ENCODE data around the gene SGMS1.
A peak's percentile ranks its signal among the peaks of the same experiment; 100 is the strongest.
"Not testable (repeated sequence)": the region's sequence is repeated elsewhere in the genome, so short reads cannot be mapped to it uniquely, and the experiment has no call there.

SGMS1 gene

DNA sequence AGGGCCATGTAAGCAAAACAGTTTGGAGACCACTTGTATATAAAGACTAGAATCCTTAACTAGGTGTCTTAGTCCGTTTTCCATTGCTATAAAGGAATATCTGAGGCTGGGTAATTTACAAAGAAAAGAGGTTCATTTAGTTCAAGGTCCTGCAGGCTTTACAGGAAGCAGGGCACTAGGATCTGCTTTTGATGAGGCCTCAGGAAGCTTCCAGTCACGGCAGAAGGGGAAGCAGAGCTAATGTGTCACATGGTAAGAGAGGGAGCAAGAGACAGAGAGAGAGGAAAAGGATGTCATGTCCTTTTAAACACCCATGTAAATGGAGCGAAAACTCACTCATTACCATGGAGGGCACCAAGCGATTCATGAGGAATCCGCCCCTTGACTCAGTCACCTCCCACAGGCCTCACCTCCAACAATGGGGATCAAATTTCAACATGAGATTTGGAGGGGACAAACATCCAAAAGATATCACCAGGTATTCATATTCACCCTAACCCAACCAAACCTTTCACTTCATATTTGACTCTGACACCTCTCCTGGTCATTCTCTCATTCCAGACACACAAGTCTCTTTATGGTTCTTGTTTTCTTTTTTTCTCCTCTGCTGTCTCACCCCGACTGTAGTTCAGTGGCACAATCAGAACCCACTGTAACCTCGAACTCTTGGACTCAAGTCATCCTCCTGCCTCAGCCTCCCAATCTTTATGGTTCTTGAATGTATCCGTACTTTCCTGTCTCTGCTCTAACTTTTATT lies 342.4 kb downstream of the SGMS1 start:
- no peak for DNase-seq

DNA sequence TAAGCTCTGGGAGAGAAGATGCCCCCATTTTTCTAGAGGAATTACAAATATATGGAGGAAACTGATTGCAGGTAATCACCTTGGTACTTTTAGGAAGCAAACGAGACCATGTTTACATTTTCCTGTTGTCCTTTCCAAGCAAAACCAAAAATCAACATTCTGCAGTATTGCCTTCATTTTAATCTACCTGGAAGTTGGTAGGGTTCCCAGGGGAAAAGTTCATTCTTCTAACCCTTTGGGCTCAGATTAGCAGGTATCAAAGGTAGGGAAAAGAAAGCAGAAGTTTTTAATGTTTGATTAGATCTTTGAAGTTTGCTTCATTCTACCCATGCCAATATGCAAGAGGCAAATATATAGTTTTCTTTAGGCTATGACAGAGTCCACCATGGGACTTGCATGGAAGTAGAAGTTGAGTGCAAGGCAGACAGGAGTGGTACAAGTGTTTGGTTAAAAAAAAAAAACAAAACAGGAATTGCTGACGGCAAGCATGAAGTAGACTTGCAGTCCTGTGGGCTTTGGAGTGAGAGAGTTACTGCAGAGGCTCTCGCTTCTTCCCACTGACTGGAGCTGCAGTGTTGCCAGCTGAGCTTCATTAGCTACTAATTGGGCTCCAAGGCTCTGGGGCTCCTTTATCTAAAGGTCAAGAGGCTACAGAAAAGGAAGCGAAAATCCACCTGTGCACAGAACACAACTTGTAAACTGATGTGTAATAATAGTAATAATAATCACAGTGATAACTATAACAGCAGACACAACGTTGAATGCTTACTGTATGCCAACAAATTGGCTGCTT lies 343.5 kb downstream of the SGMS1 start:
- DNase-seq: no peak

DNA sequence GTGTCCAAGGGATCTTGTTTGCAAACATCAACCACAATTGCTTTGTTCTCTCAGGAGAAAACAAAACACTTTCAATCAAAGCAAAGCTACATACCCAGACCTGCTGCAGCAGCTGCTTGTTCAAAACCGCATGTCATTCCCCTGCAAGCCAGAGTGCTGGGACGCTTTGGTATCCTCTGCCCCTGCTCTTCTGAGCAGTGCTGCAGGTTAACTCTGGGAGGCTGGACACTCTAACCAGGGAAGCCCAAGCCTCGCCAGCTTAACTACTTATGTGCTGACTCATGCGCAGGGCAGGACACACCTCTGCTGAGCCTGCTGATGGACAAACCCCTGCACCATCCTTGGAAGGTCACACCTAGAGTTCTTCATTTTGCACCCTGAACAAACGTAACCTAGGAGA lies 344.3 kb downstream of the SGMS1 start:
- DNase-seq: no peak

DNA sequence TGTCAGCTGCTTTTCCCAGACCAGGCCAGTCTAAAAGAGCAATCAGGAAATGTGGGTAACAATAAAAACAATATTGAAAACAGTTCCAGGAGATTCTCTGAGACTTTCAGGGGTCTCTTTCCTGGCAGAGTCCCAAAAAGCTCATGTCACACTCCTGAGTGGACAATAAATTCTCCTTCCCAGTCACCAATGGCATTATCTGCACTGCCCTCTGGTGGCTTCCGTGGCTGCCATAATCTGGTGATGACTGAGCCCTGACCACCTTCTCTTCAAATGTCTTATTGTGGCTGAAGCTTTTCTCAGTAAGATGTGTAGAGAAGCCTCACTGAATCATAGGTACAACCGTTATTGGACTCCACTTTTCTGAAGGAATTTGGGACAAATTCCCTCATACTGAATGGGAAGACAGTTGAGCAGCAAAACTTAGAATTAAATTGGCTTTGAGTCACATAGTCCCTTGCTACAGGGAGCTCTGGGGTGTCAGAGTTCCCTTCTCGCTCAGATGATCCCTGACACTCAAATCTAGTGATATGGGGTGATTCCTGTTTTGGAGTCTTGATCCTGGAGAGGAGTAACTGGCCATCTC lies 348.0 kb downstream of the SGMS1 start:
- peak; percentile 23 to 34 for DNase-seq

DNA sequence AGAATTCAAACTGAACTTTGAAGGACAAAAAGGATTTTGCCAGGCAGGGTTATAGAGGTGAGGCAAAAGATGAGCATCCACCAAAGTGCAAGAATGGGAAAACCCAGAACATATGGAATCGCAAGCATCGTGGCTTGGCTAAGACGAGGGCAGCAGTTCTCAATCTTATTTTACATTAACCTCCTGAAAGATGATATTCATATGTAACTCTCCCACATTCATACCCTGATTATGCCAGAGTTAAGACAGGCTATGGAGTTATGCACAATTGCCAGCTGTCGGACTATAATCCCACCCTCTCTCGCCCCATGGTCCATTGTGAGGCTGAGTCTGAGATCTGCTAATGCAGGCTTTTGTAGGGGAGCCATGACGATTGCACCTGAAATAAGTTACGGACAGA lies 351.2 kb downstream of the SGMS1 start:
- no peak for DNase-seq

DNA sequence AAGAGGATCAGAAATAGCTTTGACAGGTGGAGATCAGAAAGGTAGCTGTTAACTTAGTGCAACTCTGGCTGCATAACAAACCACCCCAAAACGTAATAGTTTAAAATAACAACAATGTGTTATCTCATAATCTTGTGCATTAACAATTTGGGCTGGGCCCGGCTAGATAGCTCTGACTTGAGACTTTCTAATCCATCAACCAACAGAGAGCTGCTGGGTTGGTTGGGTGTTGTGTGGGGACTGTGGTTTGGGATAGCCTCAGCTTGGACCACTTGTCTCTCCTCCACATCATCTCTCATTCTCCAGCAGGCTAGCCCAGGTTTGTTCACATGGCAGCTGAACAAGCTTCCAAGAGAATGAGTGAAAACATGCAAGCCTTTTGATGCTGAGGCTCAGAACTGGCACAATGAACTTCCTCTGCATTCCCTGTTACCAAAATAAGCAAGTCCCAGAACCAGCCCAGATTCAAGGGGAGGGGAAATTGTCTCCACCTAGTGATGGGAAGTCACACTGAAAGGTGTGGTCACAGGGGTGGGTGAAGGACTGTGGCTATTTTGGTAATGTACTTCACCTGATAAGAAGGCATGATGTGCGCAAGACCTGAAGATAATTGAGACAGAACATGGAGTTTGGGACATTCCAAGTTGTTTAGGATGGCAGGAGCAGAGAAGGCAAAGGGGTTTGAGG lies 352.0 kb downstream of the SGMS1 start:
- DNase-seq: no peak

DNA sequence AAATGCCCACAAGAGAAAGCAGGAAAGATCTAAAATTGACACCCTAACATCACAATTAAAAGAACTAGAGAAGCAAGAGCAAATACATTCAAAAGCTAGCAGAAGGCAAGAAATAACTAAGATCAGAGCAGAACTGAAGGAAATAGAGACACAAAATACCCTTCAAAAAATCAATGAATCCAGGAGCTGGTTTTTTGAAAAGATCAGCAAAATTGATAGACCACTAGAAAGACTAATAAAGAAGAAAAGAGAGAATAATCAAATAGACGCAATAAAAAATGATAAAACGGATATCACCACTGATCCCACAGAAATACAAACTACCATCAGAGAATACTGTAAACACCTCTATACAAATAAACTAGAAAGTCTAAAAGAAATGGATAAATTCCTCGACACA lies 355.9 kb downstream of the SGMS1 start:
- not testable (repeated sequence) for DNase-seq

DNA sequence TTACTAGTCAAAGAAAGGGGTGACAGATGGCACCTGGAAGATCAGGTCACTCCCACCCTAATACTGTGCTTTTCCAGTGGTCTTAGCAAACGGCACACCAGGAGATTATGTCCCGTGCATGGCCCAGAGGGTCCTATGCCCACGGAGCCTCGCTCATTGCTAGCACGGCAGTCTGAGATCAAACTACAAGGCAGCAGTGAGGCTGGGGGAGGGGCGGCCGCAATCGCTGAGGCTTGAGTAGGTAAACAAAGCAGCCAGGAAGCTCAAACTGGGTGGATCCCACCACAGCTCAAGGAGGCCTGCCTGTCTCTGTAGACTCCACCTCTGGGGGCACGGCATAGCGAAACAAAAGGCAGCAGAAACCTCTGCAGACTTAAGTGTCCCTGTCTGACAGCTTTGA lies 361.1 kb downstream of the SGMS1 start:
- DNase-seq: peak; percentile 2 to 11

DNA sequence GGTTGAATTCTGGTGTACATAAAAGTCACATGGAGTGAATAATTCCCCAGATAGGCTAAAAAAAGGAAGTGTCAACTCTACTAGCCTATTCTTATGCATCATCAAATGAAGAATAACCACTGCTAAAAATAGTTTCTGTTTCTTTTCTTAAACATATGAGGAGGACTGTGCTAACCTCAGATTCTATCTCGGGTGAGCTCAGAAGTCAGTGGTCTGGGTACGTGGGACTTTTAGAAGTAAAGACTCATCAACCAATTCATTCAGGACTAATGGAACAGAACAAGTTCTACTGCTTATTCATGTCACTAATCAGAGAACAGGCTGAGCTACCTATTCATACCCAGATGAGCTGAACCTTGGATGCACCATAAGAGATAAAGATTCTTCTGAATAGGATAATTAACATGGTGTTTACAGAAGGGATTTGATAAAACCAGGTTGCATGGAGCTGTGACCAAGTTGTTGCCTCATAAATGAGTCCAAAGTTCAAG lies 362.9 kb downstream of the SGMS1 start:
- peak; percentile 2 to 13 for DNase-seq

Data from CD4-positive, alpha-beta T cell treated with Interleukin-1 beta for 1 hour (primary cell).